Bronchial smooth muscle cell (primary cell): ENCODE results near the gene NLRP9. TPM values are rescaled to one million over a fixed set of nuclear protein-coding genes. Genes with fewer than 3 reads are reported as not detected.

ENCODE experiments used
- total RNA-seq: library from RNA; depleted of rRNA; stranded (reverse); fragments of >200 nt; gene quantifications from 2 replicates; pipeline ENCODE4 v1.2.1, GENCODE V29; 2014

Gene NLRP9
- not detected in 2 replicates for total RNA-seq

DNA sequence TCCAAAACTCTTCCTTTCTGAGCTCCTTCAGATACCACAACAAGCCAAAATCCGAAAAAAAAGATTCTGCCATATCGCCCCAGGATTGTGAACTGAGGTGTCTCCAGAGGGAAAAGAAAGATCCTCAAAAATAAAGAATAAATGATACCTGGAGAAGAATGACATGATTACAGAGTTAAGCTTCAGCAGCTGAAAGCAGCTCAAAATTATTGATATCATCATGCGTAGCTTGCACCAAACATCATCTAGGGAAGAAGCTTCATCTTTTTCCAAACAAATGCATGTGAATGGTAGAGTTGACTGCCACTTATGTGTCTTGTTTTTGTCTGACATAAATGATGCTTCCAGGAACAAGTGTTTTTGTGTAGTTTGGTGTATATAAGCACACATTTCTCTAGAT lies at the start of gene NLRP9:
Gene NLRP9, minus strand, starts transcription at position 101 of the 400 bp plus-strand sequence. Its CDS starts 28 bp downstream, at position 73.

DNA sequence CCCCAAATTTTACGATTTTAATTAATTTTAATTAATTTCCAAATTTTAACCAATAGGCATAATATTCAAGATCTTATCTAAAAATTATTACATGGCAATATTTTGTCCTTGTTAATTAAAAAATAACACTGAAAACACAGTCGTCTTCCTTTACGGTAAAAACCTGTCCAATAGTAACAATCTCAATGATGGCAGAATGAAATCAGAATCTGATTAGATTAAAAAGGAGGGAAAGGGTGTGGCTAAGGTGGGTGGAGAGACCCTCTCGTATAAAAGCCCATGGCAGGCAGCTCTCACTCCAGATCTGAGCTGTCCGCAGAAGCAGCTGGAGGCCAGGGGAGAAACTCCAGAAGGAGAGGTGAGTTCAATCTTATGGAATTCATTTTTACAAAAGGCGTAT lies 30.6 kb upstream of the NLRP9 start, which contains the start of gene RFPL4AL1:
Gene RFPL4AL1, plus strand, starts transcription at position 301 of the 400 bp plus-strand sequence. CDS start 2,687 bp downstream, outside the sequence.

GRCh38 chr19:55758797-55759196 lies 20.6 kb upstream of the NLRP9 start, which contains the start of gene RFPL4A:
Gene RFPL4A, plus strand, starts transcription at chr19:55759097. Its CDS starts 2,704 bp downstream, at chr19:55761801.

DNA sequence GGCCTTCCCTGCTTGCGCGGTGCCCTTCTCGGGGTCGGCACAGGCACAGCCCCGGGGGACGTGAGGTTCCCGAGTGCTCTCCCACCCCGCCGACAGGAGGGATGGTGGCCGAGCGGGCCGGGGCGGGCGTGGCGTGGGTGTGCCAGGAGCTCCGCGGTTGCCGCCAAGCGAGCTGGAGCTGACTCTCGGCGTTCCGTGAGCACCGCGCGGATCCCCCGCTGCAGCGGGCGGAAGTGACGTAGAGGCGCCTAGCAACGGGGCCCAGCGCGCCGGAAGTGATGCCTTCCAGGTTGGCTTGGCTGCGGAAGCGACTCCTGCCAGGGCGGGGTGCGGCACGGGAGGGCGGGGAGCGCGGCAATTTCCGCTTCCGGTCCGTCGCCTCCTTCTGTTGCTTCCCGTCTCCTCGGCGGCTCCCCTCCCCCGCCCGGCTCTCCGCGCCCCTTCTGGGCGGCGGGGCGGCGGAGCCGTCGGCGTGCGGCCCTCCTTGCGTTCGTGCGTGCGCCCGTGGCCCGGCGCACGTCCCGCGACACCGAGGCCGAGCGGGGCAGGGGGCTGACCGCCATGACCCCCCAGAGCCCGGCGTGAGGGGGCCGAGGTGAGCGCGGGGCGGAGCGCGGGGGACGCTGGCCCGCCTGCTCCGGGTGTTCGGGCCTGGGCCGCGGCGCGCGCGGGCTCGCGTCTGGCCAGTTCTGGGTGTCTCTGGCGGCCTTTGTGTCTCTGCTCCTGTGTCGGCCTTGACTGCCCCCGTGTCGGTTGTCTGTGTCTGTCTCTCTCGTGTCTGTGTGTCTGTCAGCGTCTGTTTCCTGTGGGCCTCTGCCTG lies 63.2 kb downstream of the NLRP9 start, which contains the start of gene EPN1:
Gene EPN1, plus strand, starts transcription at position 386 of the 820 bp plus-strand sequence. CDS start 3,402 bp downstream, outside the sequence.

Other genes with a start within 250 kb of the NLRP9 start
- 3.9 and 13.1 TPM in 2 replicates for gene SSC5D, start 250.0 kb downstream of the NLRP9 start, total RNA-seq
- gene SBK2, start 201.3 kb downstream of the NLRP9 start, total RNA-seq = not detected in 2 replicates
- 0.16 TPM in 1 of 2 replicates, not detected in the other for gene SBK3, start 192.9 kb downstream of the NLRP9 start, total RNA-seq
- 1.6 and 2.0 TPM in 2 replicates for gene ZNF579, start 157.6 kb downstream of the NLRP9 start, total RNA-seq
- 0.95 and 2.1 TPM in 2 replicates for gene FIZ1, start 138.9 kb downstream of the NLRP9 start, total RNA-seq
- 12.1 and 13.2 TPM in 2 replicates for gene ZNF524, start 138.1 kb downstream of the NLRP9 start, total RNA-seq
- 0.34 and 0.63 TPM in 2 replicates for gene ZNF865, start 132.8 kb downstream of the NLRP9 start, total RNA-seq
- gene ZNF784, start 113.8 kb downstream of the NLRP9 start, total RNA-seq = 5.0 and 5.8 TPM in 2 replicates
- 4.4 and 5.7 TPM in 2 replicates for gene ZNF580, start 97.4 kb downstream of the NLRP9 start, total RNA-seq
- 29.1 and 32.2 TPM in 2 replicates for gene ZNF581, start 94.8 kb downstream of the NLRP9 start, total RNA-seq
- 3.9 and 7.3 TPM in 2 replicates for gene CCDC106, start 90.2 kb downstream of the NLRP9 start, total RNA-seq
- 72.3 and 77.7 TPM in 2 replicates for gene U2AF2, start 83.4 kb downstream of the NLRP9 start, total RNA-seq
- gene EPN1, start 63.2 kb downstream of the NLRP9 start, total RNA-seq = 56.9 and 61.7 TPM in 2 replicates
- gene RFPL4A, start 20.7 kb upstream of the NLRP9 start, total RNA-seq = not detected in 2 replicates
- not detected in 2 replicates for gene RFPL4AL1, start 30.7 kb upstream of the NLRP9 start, total RNA-seq
- not detected in 2 replicates for gene NLRP11, start 93.6 kb upstream of the NLRP9 start, total RNA-seq
- not detected in 2 replicates for gene NLRP4, start 98.1 kb upstream of the NLRP9 start, total RNA-seq
- gene NLRP13, start 193.9 kb upstream of the NLRP9 start, total RNA-seq = not detected in 2 replicates
- not detected in 2 replicates for gene NLRP8, start 209.4 kb upstream of the NLRP9 start, total RNA-seq
- gene NLRP5, start 248.4 kb upstream of the NLRP9 start, total RNA-seq = not detected in 2 replicates